Measurements from ENCODE around the gene RPE.

Gene RPE

GRCh38 chr2:210009126-210009525 lies 6.7 kb downstream of the RPE start:
- Histone ChIP-seq H3K36me3 (ENCODE audit: insufficient read depth, low read length) (peaks cover 86% of the 10 kb centered on the region), H3K9ac (ENCODE audit: insufficient read length) (no peak overlapping the region), H3K4me3 (no peak overlapping the region), H3K27ac (no peak overlapping the region), H3K9me3 (ENCODE audit: low read depth, low read length) (no peaks in the 10 kb centered on the region)
- no peak for DNase-seq (ENCODE audit: low read depth, low spot score)
- TF ChIP-seq POLR2AphosphoS5 (IDR thresholded peaks at IDR 0.05; ENCODE audit: borderline replicate concordance, low read depth, low read length) (no peak), FOXP2 (optimal IDR thresholded peaks at IDR 0.05; ENCODE audit: control extremely low read depth, extremely low read length, insufficient read depth) (no peak), EZH2 (IDR thresholded peaks at IDR 0.05) (no peak)

- peaks cover 84% of the 10 kb centered on the region for H3K36me3 ChIP-seq (ENCODE audit: insufficient read depth, low read length)
- H3K27ac ChIP-seq, result no peak overlapping the region
- no peak for TF ChIP-seq POLR2AphosphoS5 (IDR thresholded peaks at IDR 0.05; ENCODE audit: borderline replicate concordance, low read depth, low read length)
- H3K9ac ChIP-seq (ENCODE audit: insufficient read length), result no peak overlapping the region
- no peaks in the 10 kb centered on the region for H3K9me3 ChIP-seq (ENCODE audit: low read depth, low read length)
- no peak overlapping the region for H3K4me3 ChIP-seq
- no peak for DNase-seq (ENCODE audit: low read depth, low spot score)
Measured at GRCh38 chr2:210009896-210010295, 7.5 kb downstream of the RPE start.

GRCh38 chr2:210020138-210020537 lies 17.7 kb downstream of the RPE start:
- TF ChIP-seq EZH2 (IDR thresholded peaks at IDR 0.05) (no peak), FOXP2 (optimal IDR thresholded peaks at IDR 0.05; ENCODE audit: control extremely low read depth, extremely low read length, insufficient read depth) (no peak), POLR2AphosphoS5 (IDR thresholded peaks at IDR 0.05; ENCODE audit: borderline replicate concordance, low read depth, low read length) (no peak)
- DNase-seq (ENCODE audit: low read depth, low spot score), result no peak
- Histone ChIP-seq H3K36me3 (ENCODE audit: insufficient read depth, low read length) (peaks cover 95% of the 10 kb centered on the region), H3K9ac (ENCODE audit: insufficient read length) (no peak overlapping the region), H3K27ac (no peak overlapping the region), H3K9me3 (ENCODE audit: low read depth, low read length) (no peaks in the 10 kb centered on the region), H3K4me3 (no peak overlapping the region)

GRCh38 chr2:210022824-210023223 lies 20.4 kb downstream of the RPE start:
- TF ChIP-seq EZH2 (IDR thresholded peaks at IDR 0.05) (no peak), POLR2AphosphoS5 (IDR thresholded peaks at IDR 0.05; ENCODE audit: borderline replicate concordance, low read depth, low read length) (no peak), FOXP2 (optimal IDR thresholded peaks at IDR 0.05; ENCODE audit: control extremely low read depth, extremely low read length, insufficient read depth) (no peak)
- Histone ChIP-seq H3K36me3 (ENCODE audit: insufficient read depth, low read length) (peaks cover 78% of the 10 kb centered on the region), H3K9me3 (ENCODE audit: low read depth, low read length) (no peaks in the 10 kb centered on the region), H3K9ac (ENCODE audit: insufficient read length) (no peak overlapping the region), H3K4me3 (no peak overlapping the region), H3K27ac (no peak overlapping the region)
- DNase-seq (ENCODE audit: low read depth, low spot score), result no peak

- no peak overlapping the region for H3K4me3 ChIP-seq
- H3K36me3 ChIP-seq (ENCODE audit: insufficient read depth, low read length), result peaks cover 36% of the 10 kb centered on the region
- no peak overlapping the region for H3K9ac ChIP-seq (ENCODE audit: insufficient read length)
- H3K27ac ChIP-seq, result no peak overlapping the region
- H3K9me3 ChIP-seq (ENCODE audit: low read depth, low read length), result no peaks in the 10 kb centered on the region
- DNase-seq (ENCODE audit: low read depth, low spot score), result no peak
- TF ChIP-seq FOXP2 (optimal IDR thresholded peaks at IDR 0.05; ENCODE audit: control extremely low read depth, extremely low read length, insufficient read depth) (no peak), POLR2AphosphoS5 (IDR thresholded peaks at IDR 0.05; ENCODE audit: borderline replicate concordance, low read depth, low read length) (no peak), EZH2 (IDR thresholded peaks at IDR 0.05) (no peak)
Measured at GRCh38 chr2:210027608-210028007, 25.2 kb downstream of the RPE start.

GRCh38 chr2:210028178-210028577 lies 25.7 kb downstream of the RPE start:
- DNase-seq (ENCODE audit: low read depth, low spot score), result no peak
- peak; percentile 15; the same call in 1 of the 2 replicates for TF ChIP-seq POLR2AphosphoS5 (IDR thresholded peaks at IDR 0.05; ENCODE audit: borderline replicate concordance, low read depth, low read length)
- TF ChIP-seq FOXP2 (optimal IDR thresholded peaks at IDR 0.05; ENCODE audit: control extremely low read depth, extremely low read length, insufficient read depth), result no peak
- Histone ChIP-seq H3K9me3 (ENCODE audit: low read depth, low read length) (no peaks in the 10 kb centered on the region), H3K27ac (no peak overlapping the region), H3K36me3 (ENCODE audit: insufficient read depth, low read length) (peaks cover 30% of the 10 kb centered on the region), H3K9ac (ENCODE audit: insufficient read length) (no peak overlapping the region), H3K4me3 (no peak overlapping the region)

GRCh38 chr2:210034087-210034683 lies 31.7 kb downstream of the RPE start:
- Histone ChIP-seq H3K4me3 (no peak overlapping the region), H3K27ac (no peak overlapping the region), H3K9me3 (ENCODE audit: low read depth, low read length) (no peaks in the 10 kb centered on the region), H3K9ac (ENCODE audit: insufficient read length) (no peak overlapping the region), H3K36me3 (ENCODE audit: insufficient read depth, low read length) (peaks cover 3% of the 10 kb centered on the region; the same call in 1 of the 2 replicates)
- no peak for TF ChIP-seq POLR2AphosphoS5 (IDR thresholded peaks at IDR 0.05; ENCODE audit: borderline replicate concordance, low read depth, low read length)
- TF ChIP-seq FOXP2 (optimal IDR thresholded peaks at IDR 0.05; ENCODE audit: control extremely low read depth, extremely low read length, insufficient read depth), result no peak
- TF ChIP-seq EZH2 (IDR thresholded peaks at IDR 0.05), result no peak
- DNase-seq (ENCODE audit: low read depth, low spot score), result no peak

GRCh38 chr2:210035679-210036078 lies 33.2 kb downstream of the RPE start:
- DNase-seq (ENCODE audit: low read depth, low spot score), result no peak
- Histone ChIP-seq H3K27ac (no peak overlapping the region), H3K4me3 (no peak overlapping the region), H3K36me3 (ENCODE audit: insufficient read depth, low read length) (no peaks in the 10 kb centered on the region; the same call in 1 of the 2 replicates), H3K9ac (ENCODE audit: insufficient read length) (no peak overlapping the region), H3K9me3 (ENCODE audit: low read depth, low read length) (no peaks in the 10 kb centered on the region)
- TF ChIP-seq POLR2AphosphoS5 (IDR thresholded peaks at IDR 0.05; ENCODE audit: borderline replicate concordance, low read depth, low read length) (no peak), EZH2 (IDR thresholded peaks at IDR 0.05) (no peak), FOXP2 (optimal IDR thresholded peaks at IDR 0.05; ENCODE audit: control extremely low read depth, extremely low read length, insufficient read depth) (no peak)

- Histone ChIP-seq H3K9ac (ENCODE audit: insufficient read length) (no peak overlapping the region), H3K9me3 (ENCODE audit: low read depth, low read length) (no peaks in the 10 kb centered on the region), H3K4me3 (no peak overlapping the region), H3K27ac (no peak overlapping the region), H3K36me3 (ENCODE audit: insufficient read depth, low read length) (peaks cover 3% of the 10 kb centered on the region; the same call in 1 of the 2 replicates)
- TF ChIP-seq POLR2AphosphoS5 (IDR thresholded peaks at IDR 0.05; ENCODE audit: borderline replicate concordance, low read depth, low read length) (no peak), FOXP2 (optimal IDR thresholded peaks at IDR 0.05; ENCODE audit: control extremely low read depth, extremely low read length, insufficient read depth) (no peak), EZH2 (IDR thresholded peaks at IDR 0.05) (no peak)
- no peak for DNase-seq (ENCODE audit: low read depth, low spot score)
Measured at GRCh38 chr2:210038078-210038477, 35.6 kb downstream of the RPE start.
